Subcutaneous abdominal adipose tissue (tissue), 5 donors: ENCODE results near the gene MRGPRX2.

ENCODE experiments used
- H3K27ac ChIP-seq: one replicate; pipeline ENCODE4 v1.7.0; 2013; ENCODE audit warnings: low read depth, mild to moderate bottlenecking, inconsistent platforms, low read length, moderate library complexity
- H3K27me3 ChIP-seq, 5 donors: one replicate each; pipeline ENCODE4 v1.7.0; 2013; ENCODE audit warnings: low read length in 5 of 5, inconsistent platforms in 1 of 5; ENCODE audit not compliant: control insufficient read depth in 5 of 5, insufficient read depth in 4 of 5
- H3K36me3 ChIP-seq, 5 donors: one replicate each; pipeline ENCODE4 v1.7.0; 2013; ENCODE audit warnings: low read length in 5 of 5; ENCODE audit not compliant: control insufficient read depth in 5 of 5, insufficient read depth in 5 of 5
- H3K4me1 ChIP-seq, 5 donors: one replicate each; pipeline ENCODE4 v1.7.0; 2013; ENCODE audit warnings: low read length in 5 of 5, mild to moderate bottlenecking in 3 of 5, moderate library complexity in 1 of 5; ENCODE audit not compliant: control insufficient read depth in 5 of 5, insufficient read depth in 5 of 5
- H3K4me3 ChIP-seq, 5 donors: one replicate each; pipeline ENCODE4 v1.7.0; 2013; ENCODE audit warnings: low read length in 5 of 5, low read depth in 1 of 5
- H3K9ac ChIP-seq, 5 donors: one replicate each; pipeline ENCODE4 v1.7.0; 2013; ENCODE audit warnings: low read length in 5 of 5, mild to moderate bottlenecking in 4 of 5, moderate library complexity in 3 of 5
- H3K9me3 ChIP-seq, 5 donors: one replicate each; pipeline ENCODE4 v1.7.0; 2013; ENCODE audit warnings: low read length in 5 of 5; ENCODE audit not compliant: control insufficient read depth in 5 of 5
- donor health status: healthy.
- donor health status: healthy.
- donor health status: healthy.
- donor health status: healthy.
- donor health status: healthy.

Gene MRGPRX2

GRCh38 chr11:19060629-19061028, at the start of gene MRGPRX2:
Gene MRGPRX2 (minus strand): TSS chr11:19060717. CDS start chr11:19056402, 4,315 bp downstream.
- Histone ChIP-seq H3K4me3 (no peak within 1 kb of the TSS), H3K4me1 (no peaks in the 10 kb centered on the region), H3K27ac (no peak within 1 kb of the TSS)

GRCh38 chr11:19110295-19110694, 49.8 kb upstream of the MRGPRX2 start:
- H3K4me1 ChIP-seq, result peaks cover 0 to 4% (median 0%) of the 10 kb centered on the region in 5 donors

More at GRCh38 chr11:19060629-19061028, at the start of gene MRGPRX2:
- Histone ChIP-seq H3K36me3 (no peaks in the 10 kb centered on the region), H3K9ac (no peak within 1 kb of the TSS), H3K9me3 (no peaks in the 10 kb centered on the region), H3K27me3 (no peaks in the 10 kb centered on the region)

GRCh38 chr11:19107125-19107524, 46.6 kb upstream of the MRGPRX2 start:
- H3K4me1 ChIP-seq, result no peaks in the 10 kb centered on the region
- H3K9me3 ChIP-seq, result no peaks in the 10 kb centered on the region
- H3K27me3 ChIP-seq, result peaks cover 0 to 9% (median 0%) of the 10 kb centered on the region in 5 donors
- H3K9ac ChIP-seq, result no peak overlapping the region
- H3K4me3 ChIP-seq, result no peak overlapping the region
- H3K36me3 ChIP-seq, result no peaks in the 10 kb centered on the region
- H3K27ac ChIP-seq, result no peak overlapping the region

More at GRCh38 chr11:19110295-19110694, 49.8 kb upstream of the MRGPRX2 start:
- no peak overlapping the region for H3K27ac ChIP-seq
- H3K27me3 ChIP-seq, result peaks cover 0 to 9% (median 0%) of the 10 kb centered on the region in 5 donors
- H3K36me3 ChIP-seq, result no peaks in the 10 kb centered on the region
- H3K9me3 ChIP-seq, result no peaks in the 10 kb centered on the region
- no peak overlapping the region for H3K9ac ChIP-seq
- H3K4me3 ChIP-seq, result no peak overlapping the region

- Histone ChIP-seq H3K9me3 (peaks cover 0 to 6% (median 3%) of the 10 kb centered on the region in 5 donors), H3K9ac (no peak overlapping the region), H3K4me3 (no peak overlapping the region), H3K36me3 (no peaks in the 10 kb centered on the region), H3K4me1 (no peaks in the 10 kb centered on the region), H3K27ac (no peak overlapping the region), H3K27me3 (peaks cover 0 to 6% (median 0%) of the 10 kb centered on the region in 5 donors)
Observed at GRCh38 chr11:19105011-19105410, 44.5 kb upstream of the MRGPRX2 start.

- H3K36me3 ChIP-seq, result no peaks in the 10 kb centered on the region
- no peaks in the 10 kb centered on the region for H3K4me1 ChIP-seq
- H3K9me3 ChIP-seq, result peaks cover 0 to 6% (median 3%) of the 10 kb centered on the region in 5 donors
- H3K9ac ChIP-seq, result no peak overlapping the region
- no peak overlapping the region for H3K4me3 ChIP-seq
- H3K27me3 ChIP-seq, result peaks cover 0 to 2% (median 0%) of the 10 kb centered on the region in 5 donors
- H3K27ac ChIP-seq, result no peak overlapping the region
Observed at GRCh38 chr11:19102521-19102900, 42.0 kb upstream of the MRGPRX2 start.

- peaks cover 0 to 5% (median 0%) of the 10 kb centered on the region in 5 donors for H3K27me3 ChIP-seq
- H3K36me3 ChIP-seq, result no peaks in the 10 kb centered on the region
- no peak overlapping the region for H3K27ac ChIP-seq
- peaks cover 0 to 6% (median 3%) of the 10 kb centered on the region in 5 donors for H3K9me3 ChIP-seq
- H3K4me1 ChIP-seq, result no peaks in the 10 kb centered on the region
- no peak overlapping the region for H3K4me3 ChIP-seq
- H3K9ac ChIP-seq, result no peak overlapping the region
Observed at GRCh38 chr11:19101796-19102520, 41.4 kb upstream of the MRGPRX2 start.

- Histone ChIP-seq H3K27me3 (peaks cover 0 to 5% (median 2%) of the 10 kb centered on the region in 5 donors), H3K4me3 (no peak overlapping the region), H3K27ac (no peak overlapping the region), H3K4me1 (no peaks in the 10 kb centered on the region), H3K9ac (no peak overlapping the region), H3K9me3 (peaks cover 0 to 6% (median 3%) of the 10 kb centered on the region in 5 donors), H3K36me3 (no peaks in the 10 kb centered on the region)
Observed at GRCh38 chr11:19100885-19101284, 40.4 kb upstream of the MRGPRX2 start.

GRCh38 chr11:19099093-19099492, 38.6 kb upstream of the MRGPRX2 start:
- H3K36me3 ChIP-seq, result no peaks in the 10 kb centered on the region
- no peaks in the 10 kb centered on the region for H3K4me1 ChIP-seq
- H3K27ac ChIP-seq, result no peak overlapping the region
- H3K27me3 ChIP-seq, result peaks cover 0 to 5% (median 2%) of the 10 kb centered on the region in 5 donors
- no peak overlapping the region for H3K4me3 ChIP-seq
- no peak overlapping the region for H3K9ac ChIP-seq
- H3K9me3 ChIP-seq, result peaks cover 0 to 6% (median 3%) of the 10 kb centered on the region in 5 donors

GRCh38 chr11:19094859-19095258, 34.3 kb upstream of the MRGPRX2 start:
- no peak overlapping the region for H3K9ac ChIP-seq
- no peaks in the 10 kb centered on the region for H3K9me3 ChIP-seq
- peaks cover 0 to 5% (median 4%) of the 10 kb centered on the region in 5 donors for H3K27me3 ChIP-seq
- no peak overlapping the region for H3K27ac ChIP-seq
- no peaks in the 10 kb centered on the region for H3K36me3 ChIP-seq
- no peak overlapping the region for H3K4me3 ChIP-seq
- no peaks in the 10 kb centered on the region for H3K4me1 ChIP-seq

GRCh38 chr11:19093976-19094375, 33.5 kb upstream of the MRGPRX2 start:
- H3K4me3 ChIP-seq, result no peak overlapping the region
- H3K27ac ChIP-seq, result no peak overlapping the region
- no peaks in the 10 kb centered on the region for H3K4me1 ChIP-seq
- peaks cover 0 to 5% (median 4%) of the 10 kb centered on the region in 5 donors for H3K27me3 ChIP-seq
- H3K9me3 ChIP-seq, result no peaks in the 10 kb centered on the region
- no peaks in the 10 kb centered on the region for H3K36me3 ChIP-seq
- no peak overlapping the region for H3K9ac ChIP-seq
